SU-DHL-6 (cell line): Measurements from ENCODE around the gene TMEM81.

Experiments
- H2AFZ ChIP-seq: fragments of 200-600 bp; sonication (generic); 2 replicates; pipeline ENCODE4 v1.6.1; 2014; ENCODE audit warnings: low read depth, mild to moderate bottlenecking, moderate library complexity, mixed read lengths, antibody characterized with exemption, low read length; ENCODE audit not compliant: severe bottlenecking
- H3F3A ChIP-seq: fragments of 200-600 bp; shearing (Covaris generic); 2 replicates; pipeline ENCODE4 v1.6.0; 2016; ENCODE audit warnings: antibody characterized with exemption, mild to moderate bottlenecking; ENCODE audit not compliant: insufficient read depth
- H3K27ac ChIP-seq: fragments of 200-600 bp; sonication (generic); 2 replicates; pipeline ENCODE4 v1.5.1; 2016; ENCODE audit warnings: low read depth, mild to moderate bottlenecking, low read length, moderate library complexity, mixed read lengths
- H3K27me3 ChIP-seq: fragments of 200-600 bp; sonication (generic), shearing (Covaris generic); 2 replicates; pipeline ENCODE4 v1.6.0; 2014; ENCODE audit warnings: mild to moderate bottlenecking, low read length
- H3K36me3 ChIP-seq: fragments of 200-600 bp; sonication (generic); 2 replicates; pipeline ENCODE4 v1.6.1; 2014; ENCODE audit warnings: mild to moderate bottlenecking, low read length, mixed read lengths
- H3K4me2 ChIP-seq: fragments of 300-600, 200-600 bp; shearing (Covaris generic), sonication (generic); 2 replicates; pipeline ENCODE4 v1.6.0; 2014; ENCODE audit warnings: low read length, low read depth, mild to moderate bottlenecking; ENCODE audit not compliant: poor library complexity, severe bottlenecking
- H3K4me3 ChIP-seq: fragments of 200-600 bp; sonication (generic); 2 replicates; pipeline ENCODE4 v1.5.1; 2014; ENCODE audit warnings: antibody characterized with exemption, low read length, mild to moderate bottlenecking, mixed read lengths; ENCODE audit not compliant: insufficient read depth, poor library complexity, severe bottlenecking
- H3K79me2 ChIP-seq: fragments of 200-600 bp; sonication (generic); 2 replicates; pipeline ENCODE4 v1.6.1; 2014; ENCODE audit warnings: mild to moderate bottlenecking, low read length, moderate library complexity; ENCODE audit not compliant: insufficient read depth
- H3K9ac ChIP-seq: fragments of 200-600 bp; sonication (generic); 2 replicates; pipeline ENCODE4 v1.7.0; 2014; ENCODE audit warnings: mild to moderate bottlenecking, low read length
- H3K9me2 ChIP-seq: fragments of 200-600 bp; sonication (generic); replicated peaks from 2 replicates; pipeline ENCODE4 v1.6.1; 2014; ENCODE audit warnings: low read length; ENCODE audit not compliant: insufficient read depth
- H3K9me3 ChIP-seq: fragments of 200-600 bp; sonication (generic); 2 replicates; pipeline ENCODE4 v1.6.1; 2014; ENCODE audit warnings: low read length, mixed read lengths; ENCODE audit not compliant: insufficient read depth
- H4K20me1 ChIP-seq: fragments of 200-600 bp; sonication (generic); 2 replicates; pipeline ENCODE4 v1.6.1; 2014; ENCODE audit warnings: low read depth, mild to moderate bottlenecking, antibody characterized with exemption, low read length, moderate library complexity, mixed read lengths
- EZH2phosphoT487 ChIP-seq: fragments of 200-600 bp; sonication (generic), shearing (Covaris generic); conservative IDR thresholded peaks from 2 replicates; pipeline ENCODE4 v1.6.1; 2018; ENCODE audit warnings: mild to moderate bottlenecking, antibody characterized with exemption, low read length, moderate library complexity, mixed read lengths
- TF ChIP-seq, protein P1 (sequence below): fragments of 200-600 bp; sonication (generic); IDR thresholded peaks from one replicate; pipeline ENCODE4 v1.5.1; 2017; ENCODE audit warnings: antibody characterized with exemption, mild to moderate bottlenecking, low read length, moderate library complexity; ENCODE audit not compliant: insufficient read depth, poor library complexity, severe bottlenecking

Gene TMEM81

DNA sequence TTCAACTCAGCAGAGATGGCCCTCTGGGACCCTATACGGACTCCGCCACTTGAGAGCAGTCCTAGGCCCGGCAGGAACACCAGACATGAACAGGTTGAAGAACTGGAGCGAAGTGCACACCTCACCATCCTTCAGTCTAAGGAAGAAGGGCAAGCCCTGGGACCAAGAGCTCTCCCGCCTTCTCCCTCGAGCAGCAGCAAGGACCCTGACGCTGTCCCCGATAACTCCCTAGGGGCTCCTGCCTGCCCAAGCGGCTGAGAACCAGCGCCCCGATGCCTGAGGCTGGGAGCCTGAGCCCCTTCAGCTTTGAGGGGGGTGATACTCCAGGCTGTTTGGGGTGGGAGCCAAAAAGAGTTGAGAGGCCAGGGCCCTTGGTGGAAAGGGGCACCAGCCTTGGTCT lies 10.2 kb downstream of the TMEM81 start:
- Histone ChIP-seq H2AFZ (no peak overlapping the region), H4K20me1 (no peaks in the 10 kb centered on the region), H3K9me2 (no peaks in the 10 kb centered on the region), H3K27me3 (no peaks in the 10 kb centered on the region), H3F3A (no peaks in the 10 kb centered on the region), H3K4me3 (no peak overlapping the region), H3K4me2 (no peak overlapping the region), H3K36me3 (no peaks in the 10 kb centered on the region), H3K79me2 (no peaks in the 10 kb centered on the region), H3K9me3 (no peaks in the 10 kb centered on the region), H3K9ac (no peak overlapping the region), H3K27ac (no peak overlapping the region)
- TF ChIP-seq, protein P1, sequence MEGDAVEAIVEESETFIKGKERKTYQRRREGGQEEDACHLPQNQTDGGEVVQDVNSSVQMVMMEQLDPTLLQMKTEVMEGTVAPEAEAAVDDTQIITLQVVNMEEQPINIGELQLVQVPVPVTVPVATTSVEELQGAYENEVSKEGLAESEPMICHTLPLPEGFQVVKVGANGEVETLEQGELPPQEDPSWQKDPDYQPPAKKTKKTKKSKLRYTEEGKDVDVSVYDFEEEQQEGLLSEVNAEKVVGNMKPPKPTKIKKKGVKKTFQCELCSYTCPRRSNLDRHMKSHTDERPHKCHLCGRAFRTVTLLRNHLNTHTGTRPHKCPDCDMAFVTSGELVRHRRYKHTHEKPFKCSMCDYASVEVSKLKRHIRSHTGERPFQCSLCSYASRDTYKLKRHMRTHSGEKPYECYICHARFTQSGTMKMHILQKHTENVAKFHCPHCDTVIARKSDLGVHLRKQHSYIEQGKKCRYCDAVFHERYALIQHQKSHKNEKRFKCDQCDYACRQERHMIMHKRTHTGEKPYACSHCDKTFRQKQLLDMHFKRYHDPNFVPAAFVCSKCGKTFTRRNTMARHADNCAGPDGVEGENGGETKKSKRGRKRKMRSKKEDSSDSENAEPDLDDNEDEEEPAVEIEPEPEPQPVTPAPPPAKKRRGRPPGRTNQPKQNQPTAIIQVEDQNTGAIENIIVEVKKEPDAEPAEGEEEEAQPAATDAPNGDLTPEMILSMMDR = no peak
- TF ChIP-seq EZH2phosphoT487 = no peak

DNA sequence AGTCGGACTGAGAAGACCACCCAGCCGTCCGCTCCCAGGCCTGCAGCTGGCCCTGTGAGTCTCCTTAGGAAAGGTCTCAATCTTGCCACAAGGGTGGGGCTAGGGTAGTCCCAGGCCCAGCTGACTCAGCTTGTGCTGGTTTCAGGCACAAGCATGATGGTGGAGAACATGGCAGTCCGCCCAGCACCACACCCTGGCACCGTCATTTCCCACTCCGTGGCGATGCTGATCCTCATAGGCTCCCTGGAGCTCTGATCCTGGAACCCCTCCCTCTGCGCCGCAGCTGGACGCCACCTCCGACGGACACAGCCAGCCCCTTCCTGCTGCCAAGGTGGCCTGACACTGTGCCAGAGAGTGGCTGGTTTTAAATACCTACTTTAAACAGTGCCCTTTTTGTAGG lies 10.7 kb downstream of the TMEM81 start:
- H3K27me3 ChIP-seq = no peaks in the 10 kb centered on the region
- H4K20me1 ChIP-seq = no peaks in the 10 kb centered on the region
- H3F3A ChIP-seq = no peaks in the 10 kb centered on the region
- no peaks in the 10 kb centered on the region for H3K79me2 ChIP-seq
- no peak overlapping the region for H3K4me3 ChIP-seq
- no peaks in the 10 kb centered on the region for H3K36me3 ChIP-seq
- no peaks in the 10 kb centered on the region for H3K9me2 ChIP-seq
- H3K27ac ChIP-seq = no peak overlapping the region
- no peak overlapping the region for H3K4me2 ChIP-seq
- no peak overlapping the region for H3K9ac ChIP-seq
- TF ChIP-seq, protein P1 = no peak
- no peak for TF ChIP-seq EZH2phosphoT487
- H2AFZ ChIP-seq = no peak overlapping the region
- no peaks in the 10 kb centered on the region for H3K9me3 ChIP-seq

DNA sequence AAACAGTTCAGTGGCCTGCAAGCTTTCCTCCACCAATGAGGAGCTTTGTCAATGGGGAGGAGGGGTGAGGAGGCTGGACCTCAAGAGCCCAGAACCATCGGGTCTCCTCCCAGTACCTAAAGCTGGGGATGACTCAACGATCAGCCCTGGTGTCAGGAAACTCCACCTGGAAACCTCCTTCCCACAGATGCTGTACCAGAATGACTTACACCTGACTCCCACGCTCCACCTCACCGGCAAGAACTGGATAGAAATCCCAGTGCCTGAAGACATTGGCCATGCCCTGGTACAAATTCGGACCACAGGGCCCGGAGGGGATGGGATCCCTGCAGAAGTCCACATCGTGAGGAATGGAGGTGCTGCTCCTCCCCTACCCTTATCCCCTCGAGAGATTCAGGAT lies 11.4 kb downstream of the TMEM81 start:
- Histone ChIP-seq H3K27me3 (no peaks in the 10 kb centered on the region), H3K27ac (no peak overlapping the region), H3K4me2 (no peak overlapping the region), H3K9me3 (no peaks in the 10 kb centered on the region), H3K36me3 (no peaks in the 10 kb centered on the region), H4K20me1 (no peaks in the 10 kb centered on the region), H3K4me3 (no peak overlapping the region), H3K9ac (no peak overlapping the region), H3K79me2 (no peaks in the 10 kb centered on the region), H3K9me2 (no peaks in the 10 kb centered on the region), H2AFZ (no peak overlapping the region), H3F3A (no peaks in the 10 kb centered on the region)
- no peak for TF ChIP-seq EZH2phosphoT487
- TF ChIP-seq, protein P1 = no peak
